HepG2 (cell line): Measurements from ENCODE around the gene CCNB1.

Experiments
- CEBPG ChIP-seq: IDR thresholded peaks from 2 replicates; pipeline ENCODE4 v1.6.1; 2016
- POLR2A ChIP-seq, 2 experiments: IDR thresholded peaks; 2 replicates each; pipeline ENCODE4 v1.6.1; 2011; ENCODE audit warnings: low read depth in 2 of 2, low read length in 2 of 2, mild to moderate bottlenecking in 1 of 2, moderate library complexity in 1 of 2; ENCODE audit not compliant: insufficient read depth in 1 of 2
- TF ChIP-seq, protein P1 (sequence below): sonication (generic); formaldehyde crosslinking; IDR thresholded peaks from 2 replicates; pipeline ENCODE4 v1.5.1; 2020; ENCODE audit warnings: mild to moderate bottlenecking, missing genetic modification reagents
- TF ChIP-seq, protein P2 (sequence below): sonication (generic); formaldehyde crosslinking; IDR thresholded peaks from 2 replicates; pipeline ENCODE4 v1.5.0; 2020; ENCODE audit warnings: mild to moderate bottlenecking, missing genetic modification reagents, moderate library complexity

- TF ChIP-seq POLR2A (IDR thresholded peaks at IDR 0.05; ENCODE audit: insufficient read depth in 1 of 2, low read depth in 2 of 2, low read length in 2 of 2) (no peak), CEBPG (CRISPR knock-in tag) (no peak)
- TF ChIP-seq, protein P1, sequence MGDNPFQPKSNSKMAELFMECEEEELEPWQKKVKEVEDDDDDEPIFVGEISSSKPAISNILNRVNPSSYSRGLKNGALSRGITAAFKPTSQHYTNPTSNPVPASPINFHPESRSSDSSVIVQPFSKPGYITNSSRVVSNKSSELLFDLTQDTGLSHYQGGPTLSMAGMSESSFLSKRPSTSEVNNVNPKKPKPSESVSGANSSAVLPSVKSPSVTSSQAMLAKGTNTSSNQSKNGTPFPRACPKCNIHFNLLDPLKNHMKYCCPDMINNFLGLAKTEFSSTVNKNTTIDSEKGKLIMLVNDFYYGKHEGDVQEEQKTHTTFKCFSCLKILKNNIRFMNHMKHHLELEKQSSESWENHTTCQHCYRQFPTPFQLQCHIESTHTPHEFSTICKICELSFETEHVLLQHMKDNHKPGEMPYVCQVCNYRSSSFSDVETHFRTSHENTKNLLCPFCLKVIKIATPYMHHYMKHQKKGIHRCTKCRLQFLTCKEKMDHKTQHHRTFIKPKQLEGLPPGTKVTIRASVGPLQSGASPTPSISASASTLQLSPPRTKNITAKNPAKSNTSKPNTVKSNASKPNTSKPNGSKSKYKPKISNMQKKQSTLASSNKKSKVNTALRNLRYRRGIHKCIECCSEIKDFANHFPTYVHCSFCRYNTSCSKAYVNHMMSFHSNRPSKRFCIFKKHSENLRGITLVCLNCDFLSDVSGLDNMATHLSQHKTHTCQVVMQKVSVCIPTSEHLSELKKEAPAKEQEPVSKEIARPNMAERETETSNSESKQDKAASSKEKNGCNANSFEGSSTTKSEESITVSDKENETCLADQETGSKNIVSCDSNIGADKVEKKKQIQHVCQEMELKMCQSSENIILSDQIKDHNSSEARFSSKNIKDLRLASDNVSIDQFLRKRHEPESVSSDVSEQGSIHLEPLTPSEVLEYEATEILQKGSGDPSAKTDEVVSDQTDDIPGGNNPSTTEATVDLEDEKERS = no peak
- TF ChIP-seq, protein P2, sequence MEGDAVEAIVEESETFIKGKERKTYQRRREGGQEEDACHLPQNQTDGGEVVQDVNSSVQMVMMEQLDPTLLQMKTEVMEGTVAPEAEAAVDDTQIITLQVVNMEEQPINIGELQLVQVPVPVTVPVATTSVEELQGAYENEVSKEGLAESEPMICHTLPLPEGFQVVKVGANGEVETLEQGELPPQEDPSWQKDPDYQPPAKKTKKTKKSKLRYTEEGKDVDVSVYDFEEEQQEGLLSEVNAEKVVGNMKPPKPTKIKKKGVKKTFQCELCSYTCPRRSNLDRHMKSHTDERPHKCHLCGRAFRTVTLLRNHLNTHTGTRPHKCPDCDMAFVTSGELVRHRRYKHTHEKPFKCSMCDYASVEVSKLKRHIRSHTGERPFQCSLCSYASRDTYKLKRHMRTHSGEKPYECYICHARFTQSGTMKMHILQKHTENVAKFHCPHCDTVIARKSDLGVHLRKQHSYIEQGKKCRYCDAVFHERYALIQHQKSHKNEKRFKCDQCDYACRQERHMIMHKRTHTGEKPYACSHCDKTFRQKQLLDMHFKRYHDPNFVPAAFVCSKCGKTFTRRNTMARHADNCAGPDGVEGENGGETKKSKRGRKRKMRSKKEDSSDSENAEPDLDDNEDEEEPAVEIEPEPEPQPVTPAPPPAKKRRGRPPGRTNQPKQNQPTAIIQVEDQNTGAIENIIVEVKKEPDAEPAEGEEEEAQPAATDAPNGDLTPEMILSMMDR (CRISPR knock-in tag) = no peak
These were observed 35.6 kb upstream of the CCNB1 start for GRCh38 chr5:69131304-69131703.
